ENCODE results near the gene TRIM34.
A peak's percentile ranks its signal among the peaks of the same experiment; 100 is the strongest.
"Not testable (repeated sequence)": the region's sequence is repeated elsewhere in the genome, so short reads cannot be mapped to it uniquely, and the experiment has no call there.

TRIM34 gene, protein sequence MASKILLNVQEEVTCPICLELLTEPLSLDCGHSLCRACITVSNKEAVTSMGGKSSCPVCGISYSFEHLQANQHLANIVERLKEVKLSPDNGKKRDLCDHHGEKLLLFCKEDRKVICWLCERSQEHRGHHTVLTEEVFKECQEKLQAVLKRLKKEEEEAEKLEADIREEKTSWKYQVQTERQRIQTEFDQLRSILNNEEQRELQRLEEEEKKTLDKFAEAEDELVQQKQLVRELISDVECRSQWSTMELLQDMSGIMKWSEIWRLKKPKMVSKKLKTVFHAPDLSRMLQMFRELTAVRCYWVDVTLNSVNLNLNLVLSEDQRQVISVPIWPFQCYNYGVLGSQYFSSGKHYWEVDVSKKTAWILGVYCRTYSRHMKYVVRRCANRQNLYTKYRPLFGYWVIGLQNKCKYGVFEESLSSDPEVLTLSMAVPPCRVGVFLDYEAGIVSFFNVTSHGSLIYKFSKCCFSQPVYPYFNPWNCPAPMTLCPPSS

DNA sequence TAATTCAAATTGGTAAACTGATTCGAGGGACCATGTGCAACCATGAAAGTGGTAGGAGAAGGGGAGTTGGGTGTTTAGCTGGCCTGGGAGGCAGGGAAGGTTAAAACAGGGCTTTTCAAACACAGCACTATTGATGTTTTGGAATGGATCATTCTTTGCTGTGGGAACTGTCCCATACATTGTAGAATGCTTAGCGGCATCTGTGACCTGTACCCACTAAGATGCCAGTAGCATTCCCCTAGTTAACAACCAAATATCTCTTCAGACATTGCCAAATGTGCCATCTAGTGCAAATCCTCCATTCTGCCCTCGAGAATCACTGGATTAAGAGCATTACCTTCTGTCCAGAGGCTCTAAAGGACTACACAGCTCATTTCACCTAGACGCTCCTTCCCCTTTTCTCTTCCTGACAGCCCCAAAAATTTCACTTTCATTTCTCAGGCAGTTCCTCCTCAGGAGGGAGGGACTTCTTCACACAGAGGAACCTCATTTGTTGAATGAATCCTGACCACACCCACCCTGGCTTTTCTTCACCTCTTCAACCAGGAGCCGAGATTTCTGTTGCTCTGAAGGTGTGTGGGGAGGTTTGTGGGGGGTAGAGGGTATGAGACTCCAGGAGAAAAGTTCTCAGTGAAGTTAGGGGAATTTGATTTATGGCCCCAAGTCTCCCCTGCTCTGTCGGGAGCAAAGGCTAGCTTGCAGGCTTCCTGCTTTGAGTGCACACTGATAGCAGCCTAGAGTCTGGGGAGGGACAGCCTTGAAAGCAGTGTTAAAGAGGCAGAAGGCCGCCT lies at the start of gene TRIM34:
TRIM34 (plus strand) TSS at position 513 of the 791 bp plus-strand sequence. CDS start 7,331 bp downstream, outside the sequence.
- DNase-seq (ENCODE audit: low read depth in 1 of 2, low spot score in 1 of 2): peak in 1 of 2 donors; percentile 26

DNA sequence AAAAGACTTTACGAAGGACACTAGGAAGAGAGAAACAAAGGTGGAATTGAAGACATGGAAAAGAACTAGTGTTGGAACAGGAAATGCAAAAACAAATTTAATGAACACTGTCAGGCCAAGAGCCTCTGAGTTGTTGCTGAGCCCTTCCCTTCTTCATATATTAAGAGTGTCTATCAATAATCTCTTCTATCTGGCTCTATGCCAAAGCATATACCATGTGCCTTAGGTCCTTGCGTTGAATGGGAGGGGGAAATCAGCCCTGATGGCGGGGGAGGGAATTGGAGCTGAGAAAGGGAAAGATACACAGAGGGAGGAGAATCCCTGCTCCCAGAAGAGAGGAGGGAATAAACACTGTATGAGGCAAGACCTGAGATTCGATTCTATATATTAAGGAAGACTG lies 49.6 kb upstream of the TRIM34 start:
- DNase-seq (ENCODE audit: low read depth in 1 of 2, low spot score in 1 of 2): no peak

DNA sequence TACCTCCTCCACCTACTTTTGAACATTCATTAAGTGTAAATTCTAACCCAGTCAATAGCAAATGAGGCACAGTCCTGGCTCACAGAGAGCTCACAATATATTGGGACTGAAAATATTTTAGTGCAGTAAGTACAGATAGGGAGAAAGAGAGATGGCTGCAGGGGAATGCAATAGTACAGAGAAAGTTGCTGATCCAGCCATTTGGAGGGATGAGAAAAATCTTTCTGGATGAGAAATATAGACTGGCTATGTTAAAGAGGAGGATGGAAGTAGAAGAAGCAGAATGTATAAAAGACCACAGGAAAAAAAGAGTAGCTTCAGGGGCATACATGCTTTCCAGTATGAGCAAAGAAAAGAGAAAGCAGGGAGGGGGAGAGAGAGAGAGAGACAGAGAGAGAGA lies 47.7 kb upstream of the TRIM34 start:
- DNase-seq (ENCODE audit: low read depth in 1 of 2, low spot score in 1 of 2): no peak

DNA sequence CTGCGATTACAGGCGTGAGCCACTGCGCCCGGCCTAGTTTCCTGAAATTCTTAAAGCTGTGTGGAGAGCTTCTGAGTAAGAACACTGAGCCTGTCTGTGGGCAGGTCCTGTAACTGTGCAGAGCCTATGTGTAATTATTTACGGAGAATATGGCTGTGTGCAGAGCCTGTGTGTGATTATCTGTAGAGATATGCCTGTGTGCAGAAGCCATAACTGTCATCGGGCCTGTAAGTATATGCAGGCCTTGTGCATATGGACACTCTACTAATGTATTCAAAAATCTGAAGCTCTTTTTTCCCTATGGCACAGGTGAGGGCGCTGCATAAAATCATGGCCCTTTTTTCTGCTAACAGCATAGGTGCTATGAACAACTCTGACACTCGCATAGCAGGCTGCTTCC lies 44.2 kb upstream of the TRIM34 start, which contains the start of gene OR52B6:
OR52B6 (plus strand) TSS at position 301 of the 400 bp plus-strand sequence; CDS start at position 301, 0 bp downstream.
- no peak for DNase-seq (ENCODE audit: low read depth in 1 of 2, low spot score in 1 of 2)

DNA sequence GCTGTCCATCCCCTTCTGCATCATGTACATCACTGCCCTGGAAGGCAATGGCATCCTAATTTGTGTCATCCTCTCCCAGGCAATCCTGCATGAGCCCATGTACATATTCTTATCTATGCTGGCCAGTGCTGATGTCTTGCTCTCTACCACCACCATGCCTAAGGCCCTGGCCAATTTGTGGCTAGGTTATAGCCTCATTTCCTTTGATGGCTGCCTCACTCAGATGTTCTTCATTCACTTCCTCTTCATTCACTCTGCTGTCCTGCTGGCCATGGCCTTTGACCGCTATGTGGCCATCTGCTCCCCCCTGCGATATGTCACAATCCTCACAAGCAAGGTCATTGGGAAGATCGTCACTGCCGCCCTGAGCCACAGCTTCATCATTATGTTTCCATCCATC lies 43.8 kb upstream of the TRIM34 start:
- no peak for DNase-seq (ENCODE audit: low read depth in 1 of 2, low spot score in 1 of 2)

DNA sequence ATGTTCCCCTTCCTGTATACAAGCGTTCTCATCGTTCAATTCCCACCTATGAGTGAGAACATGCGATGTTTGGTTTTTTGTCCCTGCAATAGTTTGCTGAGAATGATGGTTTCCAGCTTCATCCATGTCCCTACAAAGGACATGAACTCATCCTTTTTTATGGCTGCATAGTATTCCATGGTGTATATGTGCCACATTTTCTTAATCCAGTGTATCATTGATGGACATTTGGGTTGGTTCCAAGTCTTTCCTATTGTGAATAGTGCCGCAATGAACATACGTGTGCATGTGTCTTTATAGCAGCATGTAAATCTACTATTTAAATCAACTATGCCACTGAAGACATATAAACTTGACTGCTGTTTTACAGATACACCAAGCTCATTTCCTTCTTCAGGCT lies 40.3 kb upstream of the TRIM34 start:
- DNase-seq (ENCODE audit: low read depth in 1 of 2, low spot score in 1 of 2): not testable (repeated sequence)

DNA sequence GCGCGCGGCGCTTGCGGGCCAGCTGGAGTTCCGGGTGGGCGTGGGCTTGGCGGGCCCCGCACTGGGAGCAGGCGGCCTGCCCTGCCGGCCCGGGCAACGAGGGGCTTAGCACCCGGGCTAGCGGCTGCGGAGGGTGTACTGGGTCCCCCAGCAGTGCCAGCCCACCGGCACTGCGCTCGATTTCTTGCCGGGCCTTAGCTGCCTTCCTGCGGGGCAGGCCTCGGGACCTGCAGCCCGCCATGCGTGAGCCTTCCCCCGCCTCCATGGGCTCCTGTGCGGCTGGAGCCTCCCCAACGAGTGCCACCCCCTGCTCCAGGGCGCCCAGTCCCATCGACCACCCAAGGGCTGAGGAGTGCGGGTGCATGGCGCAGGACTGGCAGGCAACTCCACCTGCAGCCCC lies 34.9 kb upstream of the TRIM34 start:
- not testable (repeated sequence) for DNase-seq (ENCODE audit: low read depth in 1 of 2, low spot score in 1 of 2)

DNA sequence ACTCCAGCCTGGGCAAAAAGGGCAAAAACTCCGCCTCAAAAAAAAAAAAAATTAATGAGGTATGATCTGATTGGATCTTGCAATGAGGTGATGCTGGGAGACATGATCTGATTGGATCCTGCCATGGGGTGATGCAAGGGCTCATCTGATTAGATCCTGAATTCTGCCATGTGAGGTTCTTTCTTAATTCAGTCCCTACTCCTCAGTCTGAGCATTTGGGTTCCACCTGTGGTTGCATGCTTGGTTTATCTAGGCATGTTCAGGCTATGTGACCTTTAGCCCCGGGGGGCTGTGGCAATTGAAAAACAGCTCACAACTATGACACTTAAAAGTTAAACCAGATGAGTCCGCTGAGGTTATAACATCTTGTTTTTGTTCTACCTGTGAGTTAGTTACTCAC lies 33.2 kb upstream of the TRIM34 start:
- DNase-seq (ENCODE audit: low read depth in 1 of 2, low spot score in 1 of 2): no peak

DNA sequence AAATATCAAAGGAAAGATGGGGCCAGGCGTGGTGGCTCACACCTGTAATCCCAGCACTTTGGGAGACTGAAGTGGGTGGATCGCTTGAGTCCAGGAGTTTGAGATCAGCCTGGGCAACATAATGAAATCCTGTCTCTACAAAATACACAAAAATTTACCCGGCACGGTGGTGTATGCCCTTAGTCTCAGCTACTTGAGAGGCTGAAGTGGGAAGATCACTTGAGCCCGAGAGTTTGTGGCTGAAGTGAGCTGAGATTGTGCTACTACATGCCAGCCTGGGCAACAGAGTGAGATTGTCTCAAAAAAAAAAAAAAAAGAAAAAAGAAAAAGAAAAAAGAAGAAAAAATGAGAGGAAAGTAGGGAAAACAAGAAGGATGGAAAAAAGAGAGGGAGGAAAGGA lies 32.2 kb upstream of the TRIM34 start:
- no peak for DNase-seq (ENCODE audit: low read depth in 1 of 2, low spot score in 1 of 2)

DNA sequence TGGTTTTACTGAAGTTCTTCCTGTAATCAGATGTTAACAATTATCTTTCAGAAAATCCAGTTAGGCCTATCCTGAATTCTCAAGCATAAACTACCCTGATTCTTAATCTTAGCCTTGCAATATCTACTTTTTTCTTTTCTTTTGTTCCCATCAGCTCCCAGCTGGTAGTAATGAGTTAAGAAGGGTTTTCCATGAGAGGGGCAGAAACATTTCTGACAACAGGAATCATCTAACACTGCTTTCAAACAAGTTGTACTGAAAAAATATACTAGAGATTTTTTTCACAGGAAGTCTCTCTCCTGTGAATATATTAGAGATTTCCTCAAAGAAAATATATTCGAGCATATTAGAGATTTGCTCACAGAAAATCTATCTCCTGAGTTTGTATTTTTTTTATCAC lies 31.7 kb upstream of the TRIM34 start:
- DNase-seq (ENCODE audit: low read depth in 1 of 2, low spot score in 1 of 2): no peak

DNA sequence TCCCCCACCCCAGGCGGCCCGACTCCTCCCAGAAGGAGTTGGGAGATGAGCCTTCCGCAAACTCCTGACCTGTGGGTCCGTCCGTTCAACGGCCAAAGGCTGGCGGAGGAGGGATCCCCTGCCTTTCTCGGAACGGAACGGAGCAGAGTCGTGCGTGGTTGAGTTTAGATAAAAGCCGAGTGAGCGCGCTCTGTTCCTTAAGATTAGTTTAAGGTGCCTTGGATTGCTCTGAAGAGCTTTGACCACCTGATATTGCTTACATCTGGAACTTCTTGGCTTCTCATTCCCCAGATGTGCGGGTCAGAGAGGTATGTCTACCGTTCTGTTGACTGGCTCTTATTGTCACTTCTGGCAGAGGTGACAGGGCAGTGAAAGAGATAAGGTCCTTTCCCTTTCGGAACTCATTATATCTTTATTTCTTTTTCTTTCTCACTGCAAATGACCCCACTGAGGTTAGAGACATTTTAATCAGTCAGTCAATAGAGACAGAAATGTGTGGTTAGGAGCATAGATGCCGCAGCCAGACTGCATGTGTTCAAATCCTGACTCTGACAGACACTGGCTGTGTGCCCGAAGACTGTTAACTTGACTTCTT lies 28.1 kb upstream of the TRIM34 start, which contains the start of gene TRIM6:
TRIM6 (plus strand) TSS at position 31 of the 595 bp plus-strand sequence; CDS start at position 292, 261 bp downstream.
- DNase-seq (ENCODE audit: low read depth in 1 of 2, low spot score in 1 of 2): no peak

DNA sequence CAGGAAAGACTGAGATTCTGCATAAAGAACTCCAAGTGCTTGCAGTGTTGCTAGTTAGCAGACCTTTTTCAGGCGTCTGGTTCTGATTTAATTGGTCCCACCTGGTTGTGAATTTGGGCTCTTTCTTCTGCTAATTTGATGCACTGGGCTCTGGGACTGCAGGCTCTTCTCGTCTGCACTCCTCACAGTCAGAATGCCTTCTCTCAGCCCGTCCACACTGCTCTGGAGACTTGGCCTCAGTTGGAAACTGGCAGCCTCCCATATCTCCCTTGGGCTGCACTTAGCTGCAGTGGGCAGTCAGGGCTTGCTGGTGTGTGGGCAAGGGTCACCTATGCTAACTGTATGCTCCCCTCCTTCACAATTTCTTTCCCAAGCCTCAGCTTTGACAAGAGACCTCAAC lies 26.8 kb upstream of the TRIM34 start:
- DNase-seq (ENCODE audit: low read depth in 1 of 2, low spot score in 1 of 2): no peak

DNA sequence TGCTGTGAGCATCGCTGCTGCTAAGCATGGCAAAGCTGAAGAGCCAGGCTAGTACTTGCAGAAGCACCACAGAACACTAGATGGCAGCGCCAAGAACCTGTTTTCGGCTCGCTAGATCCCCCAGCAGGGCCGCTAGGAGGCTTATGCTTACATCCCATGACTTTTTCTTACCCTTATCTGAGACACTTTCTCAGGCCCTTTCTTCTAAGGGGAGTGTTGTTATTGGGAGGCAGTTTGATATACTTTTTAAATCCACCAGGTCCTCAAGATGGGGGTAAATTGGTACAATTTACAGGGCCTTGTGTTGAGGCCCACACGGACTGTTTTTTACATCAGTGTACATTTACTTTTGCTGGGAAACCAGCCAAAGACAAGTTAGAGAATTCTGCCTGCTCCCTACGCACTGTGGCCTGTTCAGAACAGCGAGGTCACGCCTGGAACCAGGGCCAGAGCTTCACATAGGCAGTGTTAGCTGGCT lies 24.4 kb upstream of the TRIM34 start:
- peak; percentile 12 to 31 for DNase-seq (ENCODE audit: low read depth in 1 of 2, low spot score in 1 of 2)

DNA sequence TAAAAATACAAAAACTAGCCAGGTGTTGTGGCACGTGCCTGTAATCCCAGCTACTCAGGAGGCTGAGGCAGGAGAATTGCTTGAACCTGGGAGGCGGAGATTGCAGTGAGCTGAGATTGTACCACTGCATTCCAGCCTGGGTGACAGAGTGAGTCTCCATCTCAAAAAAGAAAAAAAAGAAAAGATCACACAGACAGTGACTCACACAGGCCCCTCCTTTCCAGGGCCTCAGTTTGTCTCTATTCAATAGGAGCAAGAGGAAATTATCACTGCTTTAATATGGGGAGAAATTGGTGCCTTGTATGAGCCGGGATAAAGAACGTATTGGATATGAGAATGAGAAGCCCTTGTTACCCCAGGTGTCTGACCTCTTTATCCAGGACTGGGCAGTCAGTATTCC lies 22.0 kb upstream of the TRIM34 start:
- not testable (repeated sequence) for DNase-seq (ENCODE audit: low read depth in 1 of 2, low spot score in 1 of 2)

DNA sequence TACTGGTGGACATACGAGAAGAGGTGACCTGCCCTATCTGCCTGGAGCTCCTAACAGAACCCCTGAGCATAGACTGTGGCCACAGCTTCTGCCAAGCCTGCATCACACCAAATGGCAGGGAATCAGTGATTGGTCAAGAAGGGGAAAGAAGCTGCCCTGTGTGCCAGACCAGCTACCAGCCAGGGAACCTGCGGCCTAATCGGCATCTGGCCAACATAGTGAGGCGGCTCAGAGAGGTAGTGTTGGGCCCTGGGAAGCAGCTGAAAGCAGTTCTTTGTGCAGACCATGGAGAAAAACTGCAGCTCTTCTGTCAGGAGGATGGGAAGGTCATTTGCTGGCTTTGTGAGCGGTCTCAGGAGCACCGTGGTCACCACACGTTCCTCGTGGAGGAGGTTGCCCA lies 21.5 kb upstream of the TRIM34 start:
- no peak for DNase-seq (ENCODE audit: low read depth in 1 of 2, low spot score in 1 of 2)

DNA sequence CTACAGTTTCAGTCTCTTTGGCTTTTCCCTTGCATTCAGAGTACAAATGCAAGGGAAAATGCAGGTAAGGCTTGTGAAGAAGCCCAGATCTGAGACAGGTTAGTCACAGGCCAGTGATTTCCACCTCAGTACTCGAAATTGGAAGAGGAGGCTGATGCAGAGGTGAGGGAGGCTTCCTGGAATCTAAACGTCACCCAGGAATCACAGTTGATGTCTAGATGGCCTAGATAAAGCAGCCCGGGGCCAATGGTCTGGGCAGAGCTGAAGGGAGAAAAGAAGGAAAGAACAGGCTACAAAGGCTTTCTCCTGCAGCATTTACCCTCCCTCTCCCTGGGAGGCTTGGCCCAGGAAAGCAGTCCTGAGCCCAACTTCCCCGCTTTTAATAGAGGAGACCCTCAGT lies 19.9 kb upstream of the TRIM34 start:
- DNase-seq (ENCODE audit: low read depth in 1 of 2, low spot score in 1 of 2): no peak

DNA sequence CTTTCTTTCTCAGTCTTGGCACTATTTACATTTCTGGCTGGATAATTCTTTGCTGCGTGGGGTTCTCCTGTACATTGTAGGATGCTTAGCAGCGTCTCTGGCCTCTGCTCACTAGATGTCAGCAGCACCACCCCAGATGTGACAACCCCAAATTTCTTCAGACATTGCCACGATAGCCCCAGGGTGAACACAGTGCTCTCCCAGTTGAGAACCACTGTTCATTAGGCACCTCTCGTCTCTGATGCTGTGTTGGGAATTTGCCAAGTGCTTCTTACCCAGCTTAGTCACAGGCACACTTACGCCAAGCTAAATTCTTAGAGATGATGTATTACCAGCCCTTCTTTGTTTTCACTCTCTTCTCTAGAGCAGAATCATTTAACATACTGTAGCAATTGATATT lies 19.0 kb upstream of the TRIM34 start:
- no peak for DNase-seq (ENCODE audit: low read depth in 1 of 2, low spot score in 1 of 2)

DNA sequence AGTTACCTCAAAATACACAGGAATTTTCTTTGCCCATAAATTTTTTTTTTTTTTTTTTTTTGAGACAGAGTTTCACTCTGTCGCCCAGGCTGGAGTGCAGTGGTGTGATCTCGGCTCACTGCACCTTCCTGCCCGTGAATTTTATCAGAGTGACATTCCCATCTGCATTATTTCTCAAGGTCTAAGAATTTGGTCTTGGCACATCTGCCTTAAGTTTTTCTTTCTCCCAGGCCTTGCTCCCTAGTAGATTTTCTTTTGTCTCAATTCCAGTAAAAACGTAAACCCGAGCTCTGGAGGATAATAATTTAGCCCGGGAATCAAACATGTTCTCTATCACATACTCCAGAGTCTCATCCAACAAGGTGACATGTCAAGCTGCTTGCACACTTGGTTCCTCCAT lies 16.0 kb upstream of the TRIM34 start:
- no peak for DNase-seq (ENCODE audit: low read depth in 1 of 2, low spot score in 1 of 2)

DNA sequence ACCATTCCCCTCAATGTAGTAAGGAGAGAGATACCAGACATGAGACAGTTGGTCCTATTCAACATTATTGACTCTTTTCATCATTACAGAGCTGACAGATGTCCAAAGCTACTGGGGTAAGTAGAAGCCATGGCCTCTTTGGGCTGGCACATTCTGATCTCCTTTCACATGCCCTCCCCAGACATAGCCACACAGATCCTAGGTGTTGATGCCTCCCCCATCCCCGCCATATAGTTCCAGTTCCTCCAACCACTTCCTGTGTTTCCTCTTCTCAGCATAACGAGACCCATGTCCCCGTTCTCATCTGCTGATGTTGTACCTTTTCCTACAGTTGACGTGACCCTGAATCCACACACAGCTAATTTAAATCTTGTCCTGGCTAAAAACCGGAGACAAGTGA lies 14.4 kb upstream of the TRIM34 start:
- no peak for DNase-seq (ENCODE audit: low read depth in 1 of 2, low spot score in 1 of 2)

DNA sequence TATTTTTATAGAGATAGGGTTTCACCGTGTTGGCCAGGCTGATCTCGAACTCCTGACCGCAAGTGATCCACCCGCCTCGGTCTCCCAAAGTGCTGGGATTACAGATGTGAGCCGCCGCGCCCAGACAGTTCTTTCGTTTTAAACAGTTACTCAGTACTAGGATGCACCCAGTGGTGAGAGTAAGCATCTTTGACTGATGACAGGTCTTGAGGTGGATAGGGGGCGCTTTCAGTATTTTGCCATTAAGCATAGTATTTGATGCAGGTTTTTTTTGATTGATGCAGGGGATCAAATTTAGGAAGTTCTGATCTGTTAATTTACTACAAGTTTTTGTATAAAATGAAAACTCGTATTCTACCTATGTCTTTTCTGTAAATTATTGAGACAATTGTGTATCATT lies 13.2 kb upstream of the TRIM34 start:
- DNase-seq (ENCODE audit: low read depth in 1 of 2, low spot score in 1 of 2): no peak

DNA sequence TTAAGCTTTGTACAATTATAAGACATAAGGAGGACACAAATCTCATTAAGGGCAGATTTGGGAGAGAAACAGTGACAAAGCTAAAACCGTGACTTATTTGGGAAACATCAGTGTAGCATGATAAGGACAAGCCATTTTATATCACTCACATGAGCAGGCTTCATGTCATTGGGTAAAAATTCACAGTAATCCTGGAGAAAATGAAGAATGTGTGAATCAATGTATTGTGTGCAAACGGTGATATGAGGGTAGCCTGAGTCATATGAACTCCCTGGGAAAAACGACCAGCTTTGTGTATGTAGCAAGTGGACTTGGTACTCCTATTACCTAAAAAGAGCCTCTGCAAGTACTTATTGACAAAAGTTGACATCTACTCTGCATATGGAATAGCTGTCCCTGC lies 6.0 kb upstream of the TRIM34 start:
- no peak for DNase-seq (ENCODE audit: low read depth in 1 of 2, low spot score in 1 of 2)
